Endothelial cell (in vitro differentiated cells): ENCODE data around the gene CDX1. TPM values are rescaled to one million over a fixed set of nuclear protein-coding genes. Genes with fewer than 3 reads are reported as not detected.
"Not testable (repeated sequence)": the region's sequence is repeated elsewhere in the genome, so short reads cannot be mapped to it uniquely, and the experiment has no call there.

ENCODE experiments used
- DNase-seq: peaks from one replicate; pipeline ENCODE4 v3.0.0; 2021; ENCODE audit warnings: low spot score
- H3K27ac Mint-ChIP-seq: one replicate; pipeline ENCODE4 v1.8.0; 2021; ENCODE audit warnings: mixed read lengths, inconsistent platforms; ENCODE audit not compliant: unreplicated experiment
- H3K27me3 Mint-ChIP-seq: one replicate; pipeline ENCODE4 v1.8.0; 2021; ENCODE audit warnings: mild to moderate bottlenecking, moderate library complexity, mixed read lengths, inconsistent platforms; ENCODE audit not compliant: unreplicated experiment
- H3K36me3 Mint-ChIP-seq: one replicate; pipeline ENCODE4 v1.8.0; 2021; ENCODE audit warnings: mild to moderate bottlenecking, low read depth, mixed read lengths, inconsistent platforms; ENCODE audit not compliant: unreplicated experiment
- H3K4me1 Mint-ChIP-seq: one replicate; pipeline ENCODE4 v1.8.0; 2021; ENCODE audit warnings: mild to moderate bottlenecking, mixed read lengths, inconsistent platforms; ENCODE audit not compliant: unreplicated experiment
- H3K4me3 Mint-ChIP-seq: one replicate; pipeline ENCODE4 v1.8.0; 2021; ENCODE audit warnings: mild to moderate bottlenecking, mixed read lengths, inconsistent platforms; ENCODE audit not compliant: unreplicated experiment
- H3K9me3 Mint-ChIP-seq: one replicate; pipeline ENCODE4 v1.8.0; 2021; ENCODE audit warnings: mixed read lengths, inconsistent platforms; ENCODE audit not compliant: unreplicated experiment
- CTCF ChIP-seq: fragments of 200-600 bp; sonication (generic); IDR thresholded peaks from one replicate; pipeline ENCODE4 v1.5.0; 2021; ENCODE audit warnings: antibody characterized with exemption; ENCODE audit not compliant: unreplicated experiment
- total RNA-seq: library from RNA; stranded (reverse); fragmentation: NEBNext Ultra II Directional; extraction: Animal tissue kit (Norgen Biotek cat#: 25700); gene quantifications from one replicate; pipeline ENCODE4 v1.2.1, GENCODE V29; 2021; ENCODE audit not compliant: unreplicated experiment

CDX1 gene
- total RNA-seq, 1 donor from 2014 or later, result 0.59 TPM

DNA sequence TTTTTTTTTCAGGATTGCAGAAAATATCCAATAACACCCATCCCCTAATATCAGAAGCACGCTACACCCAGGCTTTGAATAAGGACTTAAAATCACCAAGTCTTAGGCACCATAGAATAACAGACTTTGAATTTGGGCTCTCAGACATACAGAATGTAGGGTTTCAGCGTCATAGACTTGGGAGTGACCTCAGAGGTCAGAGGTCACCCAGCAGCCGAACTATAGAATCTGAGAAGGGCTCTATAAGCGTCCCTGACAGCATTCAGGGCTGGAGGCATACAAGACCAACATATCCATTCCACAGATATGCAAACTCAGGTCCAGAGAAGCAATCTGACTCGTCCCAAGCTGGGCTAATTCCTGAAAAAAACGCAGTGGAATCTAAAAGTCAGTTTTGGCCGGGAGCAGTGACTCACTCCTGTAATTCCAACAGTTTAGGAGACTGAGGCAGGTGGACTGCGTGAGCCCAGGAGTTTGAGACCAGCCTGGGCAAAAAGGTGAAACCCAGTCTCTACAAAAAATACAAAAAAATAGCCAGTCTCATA lies 58.0 kb downstream of the CDX1 start:
- Mint-ChIP-seq H3K4me1 (no peaks in the 10 kb centered on the region), H3K27ac (no peak overlapping the region), H3K4me3 (no peak overlapping the region), H3K27me3 (peaks cover 4% of the 10 kb centered on the region), H3K9me3 (no peaks in the 10 kb centered on the region), H3K36me3 (no peaks in the 10 kb centered on the region)
- no peak for DNase-seq
- TF ChIP-seq CTCF, result no peak

DNA sequence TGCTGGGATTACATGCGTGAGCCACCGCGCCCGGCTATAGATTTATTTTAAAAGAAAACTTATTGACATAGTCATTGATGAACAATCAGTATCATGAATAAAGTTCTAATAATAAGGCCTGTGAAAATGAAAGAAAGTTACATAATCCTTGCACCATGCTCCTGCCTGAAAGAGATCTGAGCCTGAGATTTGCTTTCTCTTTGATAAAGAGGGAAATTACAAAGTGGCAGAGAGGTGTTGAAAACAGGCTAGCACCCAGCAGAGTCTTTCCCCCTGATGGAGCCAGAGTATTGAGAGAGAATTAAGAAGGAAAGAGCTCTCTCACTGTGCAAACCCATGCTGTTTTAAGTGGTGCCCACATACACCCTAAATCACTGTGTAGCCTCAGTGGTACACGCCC lies 60.5 kb downstream of the CDX1 start:
- no peaks in the 10 kb centered on the region for H3K4me1 Mint-ChIP-seq
- TF ChIP-seq CTCF, result no peak
- H3K4me3 Mint-ChIP-seq, result no peak overlapping the region
- DNase-seq, result no peak
- H3K9me3 Mint-ChIP-seq, result no peaks in the 10 kb centered on the region
- H3K27me3 Mint-ChIP-seq, result peaks cover 4% of the 10 kb centered on the region
- H3K27ac Mint-ChIP-seq, result no peak overlapping the region
- no peaks in the 10 kb centered on the region for H3K36me3 Mint-ChIP-seq

DNA sequence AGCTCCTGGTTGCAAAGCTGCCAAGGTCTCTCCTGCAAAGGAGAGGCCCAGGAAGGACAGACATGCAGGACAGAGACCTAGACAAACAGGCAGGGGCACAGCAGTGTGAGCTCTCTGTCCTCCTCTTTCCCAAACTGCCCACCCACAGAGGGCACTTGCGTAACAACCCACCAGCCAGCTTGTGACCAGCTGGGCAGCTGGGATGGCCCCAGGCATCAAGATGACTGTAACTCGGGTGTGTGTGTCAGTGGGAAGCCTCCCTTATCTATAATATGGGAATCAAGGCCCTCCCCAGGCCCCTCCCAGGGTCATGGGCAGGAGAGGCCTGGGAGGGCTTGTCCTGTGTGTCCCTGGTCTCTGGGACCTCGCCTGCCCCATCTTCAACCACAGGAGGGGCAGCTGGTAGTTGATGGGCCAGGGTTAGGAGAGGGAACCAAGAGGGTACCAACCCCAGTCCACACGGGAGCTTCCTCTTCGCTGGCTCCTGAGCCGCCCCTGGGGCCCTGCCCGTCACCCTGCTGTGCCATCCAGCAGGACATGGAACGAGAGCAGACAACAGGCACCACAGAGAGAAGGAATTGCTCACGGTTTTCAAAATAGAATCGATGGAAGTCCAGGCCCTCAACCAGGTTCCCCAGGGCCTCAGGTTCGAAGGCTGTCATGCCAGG lies 61.2 kb downstream of the CDX1 start:
- H3K4me3 Mint-ChIP-seq, result no peak overlapping the region
- H3K36me3 Mint-ChIP-seq, result no peaks in the 10 kb centered on the region
- peaks cover 4% of the 10 kb centered on the region for H3K27me3 Mint-ChIP-seq
- H3K27ac Mint-ChIP-seq, result no peak overlapping the region
- no peaks in the 10 kb centered on the region for H3K4me1 Mint-ChIP-seq
- H3K9me3 Mint-ChIP-seq, result no peaks in the 10 kb centered on the region
- TF ChIP-seq CTCF, result no peak
- no peak for DNase-seq

DNA sequence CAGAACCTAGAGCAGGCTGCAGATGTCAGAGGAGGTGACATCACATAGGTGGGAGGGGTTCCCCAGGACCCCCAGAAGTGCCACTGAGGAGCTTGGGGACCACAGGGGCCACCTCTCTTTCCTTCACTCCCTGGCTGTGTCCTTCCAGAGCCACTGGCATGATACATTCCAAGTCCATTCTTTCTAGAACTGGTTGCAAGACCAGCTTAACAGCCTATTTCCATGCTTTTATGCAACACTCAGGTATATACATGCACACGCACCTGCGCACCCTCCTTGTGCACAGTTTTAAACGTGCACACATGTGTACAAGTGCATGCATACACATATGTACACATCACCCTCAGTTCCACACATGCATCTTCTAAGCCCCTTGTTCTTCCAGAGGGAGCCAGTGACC lies 63.0 kb downstream of the CDX1 start:
- no peaks in the 10 kb centered on the region for H3K9me3 Mint-ChIP-seq
- no peak overlapping the region for H3K27ac Mint-ChIP-seq
- TF ChIP-seq CTCF, result no peak
- no peak overlapping the region for H3K4me3 Mint-ChIP-seq
- no peak for DNase-seq
- no peaks in the 10 kb centered on the region for H3K36me3 Mint-ChIP-seq
- H3K4me1 Mint-ChIP-seq, result peaks cover 2% of the 10 kb centered on the region
- H3K27me3 Mint-ChIP-seq, result peaks cover 6% of the 10 kb centered on the region

DNA sequence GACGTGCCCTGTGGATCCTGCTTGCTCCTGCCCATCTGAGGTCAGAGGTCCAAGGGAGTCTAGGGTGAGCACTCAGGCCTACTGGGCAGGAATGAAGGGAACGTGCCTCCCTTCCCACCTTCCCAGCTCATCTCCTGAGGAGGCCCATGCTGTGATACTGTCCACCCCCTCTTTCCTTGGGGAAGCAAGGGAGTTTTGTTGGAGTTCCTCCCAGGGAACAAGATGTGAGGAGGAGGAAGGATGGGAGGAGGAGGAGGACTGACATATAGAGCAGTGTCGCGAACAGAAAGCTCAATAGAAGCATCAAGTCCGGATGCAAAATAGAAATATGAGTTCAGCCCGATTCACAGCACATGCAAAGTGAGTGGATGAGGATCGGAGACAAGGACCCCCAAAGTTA lies 64.3 kb downstream of the CDX1 start:
- DNase-seq, result no peak
- Mint-ChIP-seq H3K9me3 (no peaks in the 10 kb centered on the region), H3K4me1 (peaks cover 13% of the 10 kb centered on the region), H3K27ac (no peak overlapping the region), H3K36me3 (no peaks in the 10 kb centered on the region), H3K4me3 (no peak overlapping the region), H3K27me3 (peaks cover 7% of the 10 kb centered on the region)
- TF ChIP-seq CTCF, result no peak

- not testable (repeated sequence) for H3K4me3 Mint-ChIP-seq, H3K27me3 Mint-ChIP-seq, DNase-seq, H3K27ac Mint-ChIP-seq, H3K9me3 Mint-ChIP-seq, H3K36me3 Mint-ChIP-seq
- peaks cover 13% of the 10 kb centered on the region for H3K4me1 Mint-ChIP-seq
Observed at GRCh38 chr5:150233706-150234105, 67.1 kb downstream of the CDX1 start.
